HL-60 (cell line): ENCODE measurements around the gene ROR2.

Experiments used
- GABPA ChIP-seq: IDR thresholded peaks from 2 replicates; pipeline ENCODE4 v1.6.1; 2012; ENCODE audit warnings: low read depth
- POLR2AphosphoS5 ChIP-seq: IDR thresholded peaks from 2 replicates; pipeline ENCODE4 v1.6.1; 2012; ENCODE audit warnings: low read depth
- TF ChIP-seq, protein P1 (sequence below): IDR thresholded peaks from one replicate; pipeline ENCODE4 v1.5.1; 2011; ENCODE audit warnings: low read length, control low read depth, inconsistent platforms; ENCODE audit not compliant: insufficient read depth
- TF ChIP-seq, protein P2 (sequence below): IDR thresholded peaks from 2 replicates; pipeline ENCODE4 v1.6.1; 2012; ENCODE audit warnings: low read depth; ENCODE audit not compliant: insufficient replicate concordance

DNA sequence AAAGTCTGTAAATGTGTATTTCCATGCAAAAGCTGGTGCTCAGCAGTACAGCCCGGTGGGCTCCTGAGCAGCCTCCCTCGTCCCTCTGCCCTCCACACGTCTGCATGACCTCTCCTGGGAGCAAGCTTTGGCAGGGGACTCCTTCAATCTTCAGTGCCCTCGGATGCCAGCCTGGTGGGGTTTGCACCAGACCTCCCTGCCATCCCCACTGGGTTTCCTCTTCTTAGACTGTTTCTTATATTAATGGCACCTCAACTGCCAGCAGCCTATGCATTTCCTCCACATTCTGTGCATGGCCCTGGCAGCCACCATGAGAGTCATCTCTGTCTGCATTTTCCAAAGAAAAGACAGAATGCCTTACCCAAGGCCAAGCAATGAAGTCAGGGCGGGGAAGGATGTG, 108.4 kb downstream of the ROR2 start:
- TF ChIP-seq, protein P1, sequence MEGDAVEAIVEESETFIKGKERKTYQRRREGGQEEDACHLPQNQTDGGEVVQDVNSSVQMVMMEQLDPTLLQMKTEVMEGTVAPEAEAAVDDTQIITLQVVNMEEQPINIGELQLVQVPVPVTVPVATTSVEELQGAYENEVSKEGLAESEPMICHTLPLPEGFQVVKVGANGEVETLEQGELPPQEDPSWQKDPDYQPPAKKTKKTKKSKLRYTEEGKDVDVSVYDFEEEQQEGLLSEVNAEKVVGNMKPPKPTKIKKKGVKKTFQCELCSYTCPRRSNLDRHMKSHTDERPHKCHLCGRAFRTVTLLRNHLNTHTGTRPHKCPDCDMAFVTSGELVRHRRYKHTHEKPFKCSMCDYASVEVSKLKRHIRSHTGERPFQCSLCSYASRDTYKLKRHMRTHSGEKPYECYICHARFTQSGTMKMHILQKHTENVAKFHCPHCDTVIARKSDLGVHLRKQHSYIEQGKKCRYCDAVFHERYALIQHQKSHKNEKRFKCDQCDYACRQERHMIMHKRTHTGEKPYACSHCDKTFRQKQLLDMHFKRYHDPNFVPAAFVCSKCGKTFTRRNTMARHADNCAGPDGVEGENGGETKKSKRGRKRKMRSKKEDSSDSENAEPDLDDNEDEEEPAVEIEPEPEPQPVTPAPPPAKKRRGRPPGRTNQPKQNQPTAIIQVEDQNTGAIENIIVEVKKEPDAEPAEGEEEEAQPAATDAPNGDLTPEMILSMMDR, result no peak
- TF ChIP-seq GABPA, result no peak
- no peak for TF ChIP-seq POLR2AphosphoS5
- TF ChIP-seq, protein P2, sequence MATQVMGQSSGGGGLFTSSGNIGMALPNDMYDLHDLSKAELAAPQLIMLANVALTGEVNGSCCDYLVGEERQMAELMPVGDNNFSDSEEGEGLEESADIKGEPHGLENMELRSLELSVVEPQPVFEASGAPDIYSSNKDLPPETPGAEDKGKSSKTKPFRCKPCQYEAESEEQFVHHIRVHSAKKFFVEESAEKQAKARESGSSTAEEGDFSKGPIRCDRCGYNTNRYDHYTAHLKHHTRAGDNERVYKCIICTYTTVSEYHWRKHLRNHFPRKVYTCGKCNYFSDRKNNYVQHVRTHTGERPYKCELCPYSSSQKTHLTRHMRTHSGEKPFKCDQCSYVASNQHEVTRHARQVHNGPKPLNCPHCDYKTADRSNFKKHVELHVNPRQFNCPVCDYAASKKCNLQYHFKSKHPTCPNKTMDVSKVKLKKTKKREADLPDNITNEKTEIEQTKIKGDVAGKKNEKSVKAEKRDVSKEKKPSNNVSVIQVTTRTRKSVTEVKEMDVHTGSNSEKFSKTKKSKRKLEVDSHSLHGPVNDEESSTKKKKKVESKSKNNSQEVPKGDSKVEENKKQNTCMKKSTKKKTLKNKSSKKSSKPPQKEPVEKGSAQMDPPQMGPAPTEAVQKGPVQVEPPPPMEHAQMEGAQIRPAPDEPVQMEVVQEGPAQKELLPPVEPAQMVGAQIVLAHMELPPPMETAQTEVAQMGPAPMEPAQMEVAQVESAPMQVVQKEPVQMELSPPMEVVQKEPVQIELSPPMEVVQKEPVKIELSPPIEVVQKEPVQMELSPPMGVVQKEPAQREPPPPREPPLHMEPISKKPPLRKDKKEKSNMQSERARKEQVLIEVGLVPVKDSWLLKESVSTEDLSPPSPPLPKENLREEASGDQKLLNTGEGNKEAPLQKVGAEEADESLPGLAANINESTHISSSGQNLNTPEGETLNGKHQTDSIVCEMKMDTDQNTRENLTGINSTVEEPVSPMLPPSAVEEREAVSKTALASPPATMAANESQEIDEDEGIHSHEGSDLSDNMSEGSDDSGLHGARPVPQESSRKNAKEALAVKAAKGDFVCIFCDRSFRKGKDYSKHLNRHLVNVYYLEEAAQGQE, result no peak
